ENCODE measurements around the gene SLAIN1.

- TF ChIP-seq CTCF (IDR thresholded peaks at IDR 0.05) (no peak), POLR2A (IDR thresholded peaks at IDR 0.05) (no peak)
Measured at GRCh38 chr13:77719128-77719527, 21.6 kb downstream of the SLAIN1 start.
